Renal pelvis (tissue), 4 donors: Measurements from ENCODE around the gene MAP2. TPM values are rescaled to one million over a fixed set of nuclear protein-coding genes. Genes with fewer than 3 reads are reported as not detected.

Experiments used
- DNase-seq: peaks from one replicate; pipeline ENCODE4 v3.0.0-alpha.2; 2013
- polyA plus RNA-seq, 3 donors: library from polyadenylated mRNA; unstranded; fragments of 120-200 nt; gene quantifications; one replicate each; pipeline ENCODE4 v1.2.1, GENCODE V29; 2013; ENCODE audit not compliant: insufficient read length in 3 of 3

Gene MAP2
- polyA plus RNA-seq, 3 donors: 27.9 to 31.7 (median 28.4) TPM

GRCh38 chr2:209529579-209529978 is 105.7 kb downstream of the MAP2 start:
- DNase-seq: no peak

GRCh38 chr2:209532321-209532720 is 108.5 kb downstream of the MAP2 start:
- no peak for DNase-seq

GRCh38 chr2:209533391-209533790 is 109.5 kb downstream of the MAP2 start:
- DNase-seq: no peak

GRCh38 chr2:209534228-209534627 is 110.4 kb downstream of the MAP2 start:
- no peak for DNase-seq

- no peak for DNase-seq
Measured at GRCh38 chr2:209536363-209536762, 112.5 kb downstream of the MAP2 start.

GRCh38 chr2:209547726-209548125 is 123.9 kb downstream of the MAP2 start:
- no peak for DNase-seq

- DNase-seq: no peak
Measured at GRCh38 chr2:209549589-209549988, 125.7 kb downstream of the MAP2 start.

- no peak for DNase-seq
Measured at GRCh38 chr2:209553913-209554312, 130.1 kb downstream of the MAP2 start.

- DNase-seq: peak; percentile 26
Measured at GRCh38 chr2:209556354-209556961, 132.6 kb downstream of the MAP2 start.

GRCh38 chr2:209560911-209561310 is 137.1 kb downstream of the MAP2 start:
- DNase-seq: no peak

GRCh38 chr2:209563453-209563852 is 139.6 kb downstream of the MAP2 start:
- no peak for DNase-seq

GRCh38 chr2:209564816-209565215 is 141.0 kb downstream of the MAP2 start:
- no peak for DNase-seq

GRCh38 chr2:209565896-209566582 is 142.2 kb downstream of the MAP2 start:
- DNase-seq: no peak

- no peak for DNase-seq
Measured at GRCh38 chr2:209570194-209570593, 146.3 kb downstream of the MAP2 start.

GRCh38 chr2:209574515-209574914 is 150.7 kb downstream of the MAP2 start:
- DNase-seq: no peak

GRCh38 chr2:209577376-209578357 is 153.8 kb downstream of the MAP2 start:
- no peak for DNase-seq

- no peak for DNase-seq
Measured at GRCh38 chr2:209578394-209579001, 154.7 kb downstream of the MAP2 start.

GRCh38 chr2:209579230-209579749 is 155.4 kb downstream of the MAP2 start:
- DNase-seq: peak; percentile 64

- no peak for DNase-seq
Measured at GRCh38 chr2:209581040-209581439, 157.2 kb downstream of the MAP2 start.

- no peak for DNase-seq
Measured at GRCh38 chr2:209582281-209582680, 158.4 kb downstream of the MAP2 start.

- DNase-seq: no peak
Measured at GRCh38 chr2:209584472-209584871, 160.6 kb downstream of the MAP2 start.

- no peak for DNase-seq
Measured at GRCh38 chr2:209584915-209585314, 161.1 kb downstream of the MAP2 start.
